GM18502 (cell line): ENCODE results near the gene SOX5.
"Not testable (repeated sequence)": the region's sequence is repeated elsewhere in the genome, so short reads cannot be mapped to it uniquely, and the experiment has no call there.

ENCODE experiments used
- ATAC-seq: cut with Tn5 transposase; IDR thresholded peaks from one replicate; pipeline ENCODE4 v1.9.1; 2021; ENCODE audit warnings: mild to moderate bottlenecking; ENCODE audit not compliant: unreplicated experiment, poor library complexity

Gene SOX5

GRCh38 chr12:23911574-23911973 is 37.9 kb downstream of the SOX5 start:
- ATAC-seq = no peak

GRCh38 chr12:23909551-23909950 is 39.9 kb downstream of the SOX5 start:
- ATAC-seq = no peak

- no peak for ATAC-seq
Observed at GRCh38 chr12:23906329-23906728, 43.1 kb downstream of the SOX5 start.

GRCh38 chr12:23899434-23899833 is 50.0 kb downstream of the SOX5 start:
- no peak for ATAC-seq

GRCh38 chr12:23898121-23898520 is 51.3 kb downstream of the SOX5 start:
- no peak for ATAC-seq

GRCh38 chr12:23895792-23896218 is 53.7 kb downstream of the SOX5 start:
- ATAC-seq = no peak

- ATAC-seq = no peak
Observed at GRCh38 chr12:23893611-23894010, 55.9 kb downstream of the SOX5 start.

- peak; percentile 57 for ATAC-seq
Observed at GRCh38 chr12:23891115-23891514, 58.4 kb downstream of the SOX5 start.

GRCh38 chr12:23889069-23889440 is 60.4 kb downstream of the SOX5 start:
- ATAC-seq = no peak

GRCh38 chr12:23888396-23889068 is 60.9 kb downstream of the SOX5 start:
- ATAC-seq = no peak

GRCh38 chr12:23887055-23887835 is 62.2 kb downstream of the SOX5 start:
- ATAC-seq = no peak

- ATAC-seq = no peak
Observed at GRCh38 chr12:23885394-23885793, 64.1 kb downstream of the SOX5 start.

- ATAC-seq = no peak
Observed at GRCh38 chr12:23884909-23885308, 64.6 kb downstream of the SOX5 start.

GRCh38 chr12:23880988-23881387 is 68.5 kb downstream of the SOX5 start:
- no peak for ATAC-seq

GRCh38 chr12:23876618-23877017 is 72.9 kb downstream of the SOX5 start:
- not testable (repeated sequence) for ATAC-seq

- ATAC-seq = no peak
Observed at GRCh38 chr12:23867794-23868193, 81.7 kb downstream of the SOX5 start.

- no peak for ATAC-seq
Observed at GRCh38 chr12:23862701-23863100, 86.8 kb downstream of the SOX5 start.

GRCh38 chr12:23860019-23860418 is 89.5 kb downstream of the SOX5 start:
- ATAC-seq = no peak

- ATAC-seq = no peak
Observed at GRCh38 chr12:23857178-23857577, 92.3 kb downstream of the SOX5 start.

GRCh38 chr12:23855813-23856212 is 93.7 kb downstream of the SOX5 start:
- no peak for ATAC-seq

GRCh38 chr12:23854598-23854997 is 94.9 kb downstream of the SOX5 start:
- ATAC-seq = no peak

- no peak for ATAC-seq
Observed at GRCh38 chr12:23853640-23854039, 95.8 kb downstream of the SOX5 start.
